Posterior cingulate gyrus (tissue), 11 donors: ENCODE data around the gene PRSS36.
"Not testable (repeated sequence)": the region's sequence is repeated elsewhere in the genome, so short reads cannot be mapped to it uniquely, and the experiment has no call there.

Experiments
- DNase-seq, 10 donors: peaks; one replicate each; pipeline versions ENCODE4 v3.0.0 to v3.0.0-alpha.2; 2020 to 2021; ENCODE audit warnings: mixed read lengths in 3 of 10
- intact Hi-C: fragments of 100-400 bp; cut with DNase I; formaldehyde crosslinking; loops from one replicate; pipeline ENCODE4 v1.15.1; 2023

The PRSS36 gene

GRCh38 chr16:31185339-31185738, 35.5 kb upstream of the PRSS36 start:
- intact Hi-C loops, result loop anchor here (10.0 kb wide), 1 partner anchor 269 kb away; the partner anchor contains the start of gene ARMC5
- DNase-seq, result no peak

GRCh38 chr16:31184888-31185287, 35.0 kb upstream of the PRSS36 start:
- intact Hi-C loops, result loop anchor here (10.0 kb wide), 1 partner anchor 270 kb away; the partner anchor contains the start of gene ARMC5
- DNase-seq, result peak in 2 of 10 donors; percentile 30 to 57

GRCh38 chr16:31183432-31184428, 33.9 kb upstream of the PRSS36 start:
- intact Hi-C loops, result loop anchor here (10.0 kb wide), 1 partner anchor 271 kb away; the partner anchor contains the start of gene ARMC5
- peak in 1 of 10 donors; percentile 46 for DNase-seq

GRCh38 chr16:31182391-31182790, 32.5 kb upstream of the PRSS36 start:
- DNase-seq, result peak in 1 of 10 donors; percentile 21
- intact Hi-C loops, result loop anchor here (10.0 kb wide), 1 partner anchor 272 kb away; the partner anchor contains the start of gene ARMC5

- peak in 2 of 10 donors; percentile 72 to 84 for DNase-seq
- intact Hi-C loops, result loop anchor here (2.0 to 10.0 kb wide), 2 partner anchors 38 to 274 kb away; partner anchors contain the start of gene ARMC5
Measured at GRCh38 chr16:31181102-31181830, 31.4 kb upstream of the PRSS36 start.

GRCh38 chr16:31179747-31180459, 30.0 kb upstream of the PRSS36 start, which contains the start of gene FUS:
FUS (plus strand) TSS chr16:31180139; CDS start chr16:31180215, 76 bp downstream.
- intact Hi-C loops, result loop anchor here (2.0 to 10.0 kb wide), 2 partner anchors 37 to 275 kb away; partner anchors contain the start of gene ARMC5

GRCh38 chr16:31179219-31179746, 29.4 kb upstream of the PRSS36 start:
- intact Hi-C loops, result no loop called here
- DNase-seq, result peak in 1 of 10 donors; percentile 86

More at GRCh38 chr16:31179747-31180459, 30.0 kb upstream of the PRSS36 start, which contains the start of gene FUS:
- peak; percentile 84 to 98 (median 90) for DNase-seq

- intact Hi-C loops, result no loop called here
- peak in 1 of 10 donors; percentile 2 for DNase-seq
Measured at GRCh38 chr16:31177136-31177535, 27.3 kb upstream of the PRSS36 start.

GRCh38 chr16:31170048-31170447, 20.2 kb upstream of the PRSS36 start:
- DNase-seq, result peak in 1 of 10 donors; percentile 15
- intact Hi-C loops, result not testable (repeated sequence)

- no peak for DNase-seq
- intact Hi-C loops, result no loop called here
Measured at GRCh38 chr16:31168848-31169247, 19.0 kb upstream of the PRSS36 start.

- intact Hi-C loops, result no loop called here
- peak in 1 of 10 donors; percentile 2 for DNase-seq
Measured at GRCh38 chr16:31167315-31167714, 17.4 kb upstream of the PRSS36 start.

GRCh38 chr16:31157136-31157535, 7.3 kb upstream of the PRSS36 start:
- no peak for DNase-seq
- intact Hi-C loops, result no loop called here

- intact Hi-C loops, DNase-seq: not testable (repeated sequence)
Measured at GRCh38 chr16:31150976-31151375, 1.1 kb upstream of the PRSS36 start.

GRCh38 chr16:31149332-31149731, 534 bp downstream of the PRSS36 start:
- no peak for DNase-seq
- intact Hi-C loops, result no loop called here

GRCh38 chr16:31148896-31149295, 970 bp downstream of the PRSS36 start:
- DNase-seq, result no peak
- intact Hi-C loops, result no loop called here

- intact Hi-C loops, result no loop called here
Measured at GRCh38 chr16:31148281-31148728, 1.6 kb downstream of the PRSS36 start.

GRCh38 chr16:31147574-31147973, 2.3 kb downstream of the PRSS36 start:
- intact Hi-C loops, result no loop called here
- DNase-seq, result no peak

More at GRCh38 chr16:31148281-31148728, 1.6 kb downstream of the PRSS36 start:
- no peak for DNase-seq

GRCh38 chr16:31145398-31145990, 4.4 kb downstream of the PRSS36 start:
- intact Hi-C loops, result no loop called here
- no peak for DNase-seq

GRCh38 chr16:31144418-31144817, 5.4 kb downstream of the PRSS36 start:
- DNase-seq, result not testable (repeated sequence)
- intact Hi-C loops, result loop anchor here (5.0 kb wide), 1 partner anchor 37 kb away; the partner anchor contains the start of gene BCKDK
